Measurements from ENCODE around the gene CFAP46. TPM values are rescaled to one million over a fixed set of nuclear protein-coding genes. Genes with fewer than 3 reads are reported as not detected.

CFAP46 gene
- total RNA-seq, 1 experiment from 2014 or later, result not detected

DNA sequence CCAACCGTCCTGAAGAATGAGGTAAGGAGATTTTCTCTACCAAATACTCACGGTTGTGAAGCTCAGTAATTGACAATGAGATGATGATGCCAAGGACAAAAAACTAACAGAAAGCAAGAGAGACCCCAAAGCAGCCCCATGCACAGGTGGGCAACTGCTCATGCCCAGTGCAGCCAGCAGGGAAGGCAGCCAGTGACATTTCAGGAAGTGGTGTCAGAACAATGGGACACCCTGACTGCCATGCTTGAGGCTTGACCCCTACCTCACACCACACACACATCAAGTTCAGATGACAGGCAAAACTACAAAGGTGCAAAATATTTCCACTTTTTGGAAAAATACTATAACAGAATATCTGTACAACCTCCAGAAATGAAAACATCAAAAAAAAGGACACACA lies 66.9 kb downstream of the CFAP46 start:
- TF ChIP-seq, protein P1, sequence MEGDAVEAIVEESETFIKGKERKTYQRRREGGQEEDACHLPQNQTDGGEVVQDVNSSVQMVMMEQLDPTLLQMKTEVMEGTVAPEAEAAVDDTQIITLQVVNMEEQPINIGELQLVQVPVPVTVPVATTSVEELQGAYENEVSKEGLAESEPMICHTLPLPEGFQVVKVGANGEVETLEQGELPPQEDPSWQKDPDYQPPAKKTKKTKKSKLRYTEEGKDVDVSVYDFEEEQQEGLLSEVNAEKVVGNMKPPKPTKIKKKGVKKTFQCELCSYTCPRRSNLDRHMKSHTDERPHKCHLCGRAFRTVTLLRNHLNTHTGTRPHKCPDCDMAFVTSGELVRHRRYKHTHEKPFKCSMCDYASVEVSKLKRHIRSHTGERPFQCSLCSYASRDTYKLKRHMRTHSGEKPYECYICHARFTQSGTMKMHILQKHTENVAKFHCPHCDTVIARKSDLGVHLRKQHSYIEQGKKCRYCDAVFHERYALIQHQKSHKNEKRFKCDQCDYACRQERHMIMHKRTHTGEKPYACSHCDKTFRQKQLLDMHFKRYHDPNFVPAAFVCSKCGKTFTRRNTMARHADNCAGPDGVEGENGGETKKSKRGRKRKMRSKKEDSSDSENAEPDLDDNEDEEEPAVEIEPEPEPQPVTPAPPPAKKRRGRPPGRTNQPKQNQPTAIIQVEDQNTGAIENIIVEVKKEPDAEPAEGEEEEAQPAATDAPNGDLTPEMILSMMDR (IDR thresholded peaks at IDR 0.05; ENCODE audit: unreplicated experiment), result no peak
- H3K4me3 Mint-ChIP-seq (ENCODE audit: low read depth, unreplicated experiment), result no peak overlapping the region
- CTCF ChIA-PET, result no interaction called here
- H3K36me3 Mint-ChIP-seq (ENCODE audit: insufficient read depth, unreplicated experiment), result no peaks in the 10 kb centered on the region
- no peak overlapping the region for H3K27ac Mint-ChIP-seq (ENCODE audit: unreplicated experiment)
- no peak for DNase-seq
- no peaks in the 10 kb centered on the region for H3K4me1 Mint-ChIP-seq (ENCODE audit: low read depth, unreplicated experiment)
- peaks cover 76% of the 10 kb centered on the region for H3K27me3 Mint-ChIP-seq (ENCODE audit: unreplicated experiment)
- intact Hi-C loops (cut with micrococcal nuclease; ENCODE audit: unreplicated experiment), result no loop called here
- no peaks in the 10 kb centered on the region for H3K9me3 Mint-ChIP-seq (ENCODE audit: low read depth, unreplicated experiment)
- BruUV-seq (replicated peaks), result no TSS peak

DNA sequence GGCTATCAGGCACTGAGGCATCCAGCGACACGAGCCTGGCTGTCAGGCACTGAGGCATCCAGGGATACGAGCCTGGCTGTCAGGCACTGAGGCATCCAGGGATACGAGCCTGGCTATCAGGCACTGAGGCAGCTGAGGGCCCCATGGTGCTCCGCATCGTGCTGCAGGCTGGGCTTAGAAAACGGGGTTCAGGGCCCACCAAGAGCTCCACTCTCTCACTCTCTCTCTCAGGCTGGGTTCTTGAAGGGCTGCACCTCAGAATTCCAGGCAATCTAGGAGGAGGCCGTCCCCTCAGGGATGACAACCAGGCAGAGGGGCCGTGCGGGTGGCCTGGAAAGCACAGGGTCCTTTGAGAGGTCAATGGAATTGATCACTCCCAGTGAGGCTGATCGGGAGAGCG lies 69.0 kb downstream of the CFAP46 start:
- no peaks in the 10 kb centered on the region for H3K9me3 Mint-ChIP-seq (ENCODE audit: low read depth, unreplicated experiment)
- CTCF ChIA-PET, result no interaction called here
- no TSS peak for BruUV-seq (replicated peaks)
- DNase-seq, result no peak
- H3K36me3 Mint-ChIP-seq (ENCODE audit: insufficient read depth, unreplicated experiment), result no peaks in the 10 kb centered on the region
- H3K4me3 Mint-ChIP-seq (ENCODE audit: low read depth, unreplicated experiment), result no peak overlapping the region
- no peak overlapping the region for H3K27ac Mint-ChIP-seq (ENCODE audit: unreplicated experiment)
- H3K27me3 Mint-ChIP-seq (ENCODE audit: unreplicated experiment), result peaks cover 75% of the 10 kb centered on the region
- no peaks in the 10 kb centered on the region for H3K4me1 Mint-ChIP-seq (ENCODE audit: low read depth, unreplicated experiment)
- TF ChIP-seq, protein P1 (IDR thresholded peaks at IDR 0.05; ENCODE audit: unreplicated experiment), result no peak
- intact Hi-C loops (cut with micrococcal nuclease; ENCODE audit: unreplicated experiment), result no loop called here

DNA sequence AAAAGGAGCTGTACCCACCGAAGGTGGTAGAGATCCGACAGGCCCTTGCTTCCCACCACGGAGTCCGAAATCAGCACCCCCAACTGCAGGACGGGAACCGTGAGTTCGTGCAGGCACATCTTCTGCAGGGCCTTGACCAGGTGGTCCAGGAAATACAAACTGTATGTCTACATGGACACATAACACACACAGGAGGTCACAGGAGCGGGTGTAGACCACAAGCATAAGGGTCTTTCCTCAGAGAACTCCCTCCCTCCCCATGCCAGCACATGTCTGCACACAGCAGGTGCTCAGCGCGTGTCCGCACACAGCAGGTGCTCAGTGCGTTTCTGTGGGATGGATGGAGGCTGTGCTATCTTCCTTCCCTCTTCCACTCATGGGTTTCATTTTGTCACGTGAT lies 69.7 kb downstream of the CFAP46 start:
- Mint-ChIP-seq H3K27ac (ENCODE audit: unreplicated experiment) (no peak overlapping the region), H3K36me3 (ENCODE audit: insufficient read depth, unreplicated experiment) (no peaks in the 10 kb centered on the region), H3K27me3 (ENCODE audit: unreplicated experiment) (peaks cover 74% of the 10 kb centered on the region), H3K4me1 (ENCODE audit: low read depth, unreplicated experiment) (no peaks in the 10 kb centered on the region), H3K4me3 (ENCODE audit: low read depth, unreplicated experiment) (no peak overlapping the region), H3K9me3 (ENCODE audit: low read depth, unreplicated experiment) (no peaks in the 10 kb centered on the region)
- no TSS peak for BruUV-seq (replicated peaks)
- intact Hi-C loops (cut with micrococcal nuclease; ENCODE audit: unreplicated experiment), result no loop called here
- CTCF ChIA-PET, result no interaction called here
- TF ChIP-seq, protein P1 (IDR thresholded peaks at IDR 0.05; ENCODE audit: unreplicated experiment), result no peak
- no peak for DNase-seq

DNA sequence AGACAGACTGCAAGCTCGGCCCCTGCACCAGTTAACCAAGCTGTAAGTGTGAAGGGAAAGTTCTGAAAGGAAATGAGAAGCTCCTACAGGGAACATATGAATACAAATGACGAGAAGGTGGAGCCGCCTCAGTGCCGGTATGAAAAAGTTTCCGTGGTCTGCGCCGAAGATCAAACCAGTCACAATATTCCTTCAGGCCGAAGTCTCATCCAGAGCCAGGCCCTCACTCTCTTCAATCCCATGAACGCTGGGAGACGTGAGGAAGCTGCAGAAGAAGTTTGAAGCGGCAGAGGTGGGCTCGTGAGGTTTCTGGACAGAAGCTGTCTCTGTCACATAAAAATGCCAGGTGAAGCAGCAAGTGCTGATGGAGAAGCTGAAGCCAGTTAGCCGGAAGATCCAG lies 71.9 kb downstream of the CFAP46 start:
- Mint-ChIP-seq H3K9me3 (ENCODE audit: low read depth, unreplicated experiment) (no peaks in the 10 kb centered on the region), H3K4me3 (ENCODE audit: low read depth, unreplicated experiment) (no peak overlapping the region), H3K36me3 (ENCODE audit: insufficient read depth, unreplicated experiment) (no peaks in the 10 kb centered on the region), H3K4me1 (ENCODE audit: low read depth, unreplicated experiment) (no peaks in the 10 kb centered on the region), H3K27ac (ENCODE audit: unreplicated experiment) (no peak overlapping the region), H3K27me3 (ENCODE audit: unreplicated experiment) (peaks cover 74% of the 10 kb centered on the region)
- intact Hi-C loops (cut with micrococcal nuclease; ENCODE audit: unreplicated experiment), result no loop called here
- no peak for DNase-seq
- CTCF ChIA-PET, result no interaction called here
- TF ChIP-seq, protein P1 (IDR thresholded peaks at IDR 0.05; ENCODE audit: unreplicated experiment), result no peak
- BruUV-seq (replicated peaks), result no TSS peak

DNA sequence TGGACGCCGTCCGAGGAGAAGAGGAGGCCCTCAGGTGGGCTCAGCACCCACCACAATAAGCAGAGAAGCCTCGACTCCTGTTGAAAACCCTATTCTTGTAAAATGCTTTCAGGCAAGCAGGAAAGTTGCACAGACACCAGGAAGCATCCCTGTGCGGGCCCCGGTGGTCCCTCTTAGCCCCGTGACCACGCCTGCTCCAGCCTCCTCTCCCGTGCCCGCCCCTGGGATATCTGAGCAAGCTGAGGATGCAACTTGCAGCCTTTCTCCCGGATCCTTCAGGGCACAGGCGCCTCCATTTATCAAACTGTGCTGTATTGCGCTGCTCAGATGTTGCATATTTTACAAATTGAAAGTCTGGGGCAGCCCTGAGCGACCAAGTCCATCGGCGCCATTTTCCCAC lies 72.7 kb downstream of the CFAP46 start:
- no peaks in the 10 kb centered on the region for H3K9me3 Mint-ChIP-seq (ENCODE audit: low read depth, unreplicated experiment)
- no peaks in the 10 kb centered on the region for H3K36me3 Mint-ChIP-seq (ENCODE audit: insufficient read depth, unreplicated experiment)
- CTCF ChIA-PET, result no interaction called here
- H3K27me3 Mint-ChIP-seq (ENCODE audit: unreplicated experiment), result peaks cover 74% of the 10 kb centered on the region
- no peak overlapping the region for H3K27ac Mint-ChIP-seq (ENCODE audit: unreplicated experiment)
- DNase-seq, result no peak
- intact Hi-C loops (cut with micrococcal nuclease; ENCODE audit: unreplicated experiment), result no loop called here
- H3K4me3 Mint-ChIP-seq (ENCODE audit: low read depth, unreplicated experiment), result no peak overlapping the region
- BruUV-seq (replicated peaks), result no TSS peak
- H3K4me1 Mint-ChIP-seq (ENCODE audit: low read depth, unreplicated experiment), result no peaks in the 10 kb centered on the region
- TF ChIP-seq, protein P1 (IDR thresholded peaks at IDR 0.05; ENCODE audit: unreplicated experiment), result no peak

All from Calu3 (cell line).